Stimulated activated CD8-positive, alpha-beta memory T cell treated with anti-CD3 and anti-CD28 coated beads, Interleukin-4, amount 100 ng/mL, for 1 hour (primary cell): ENCODE measurements around the gene NCKAP5L.
"Not testable (repeated sequence)": the region's sequence is repeated elsewhere in the genome, so short reads cannot be mapped to it uniquely, and the experiment has no call there.

Experiments
- DNase-seq, 2 donors: peaks; one replicate each; pipeline ENCODE4 v3.0.0-alpha.2; 2020; ENCODE audit warnings: low read depth in 2 of 2, low spot score in 1 of 2

Gene NCKAP5L

GRCh38 chr12:49866859-49867569 lies 38.8 kb upstream of the NCKAP5L start:
- DNase-seq: peak; percentile 44 to 51

- DNase-seq: no peak
These were observed 37.5 kb upstream of the NCKAP5L start for GRCh38 chr12:49865782-49866135.

GRCh38 chr12:49865109-49865781 lies 37.0 kb upstream of the NCKAP5L start:
- no peak for DNase-seq

GRCh38 chr12:49864798-49865090 lies 36.5 kb upstream of the NCKAP5L start:
- no peak for DNase-seq

- DNase-seq: no peak
These were observed 36.0 kb upstream of the NCKAP5L start for GRCh38 chr12:49863946-49864797.

- not testable (repeated sequence) for DNase-seq
These were observed 32.7 kb upstream of the NCKAP5L start for GRCh38 chr12:49860921-49861320.

GRCh38 chr12:49855890-49856289 lies 27.7 kb upstream of the NCKAP5L start:
- not testable (repeated sequence) for DNase-seq

- DNase-seq: no peak
These were observed 26.8 kb upstream of the NCKAP5L start for GRCh38 chr12:49854976-49855375.

- no peak for DNase-seq
These were observed 25.5 kb upstream of the NCKAP5L start for GRCh38 chr12:49853671-49854070.

- DNase-seq: no peak
These were observed 18.9 kb upstream of the NCKAP5L start for GRCh38 chr12:49847161-49847560.

- no peak for DNase-seq
These were observed 17.8 kb upstream of the NCKAP5L start for GRCh38 chr12:49846032-49846431.

GRCh38 chr12:49843876-49844437 lies 15.7 kb upstream of the NCKAP5L start:
- DNase-seq: no peak

GRCh38 chr12:49843411-49843810 lies 15.2 kb upstream of the NCKAP5L start:
- no peak for DNase-seq

- peak; percentile 82 to 84 for DNase-seq
These were observed 14.5 kb upstream of the NCKAP5L start, which contains the start of gene BCDIN3D for GRCh38 chr12:49842519-49843352. Gene BCDIN3D (minus strand): TSS chr12:49843106. CDS start chr12:49843087, 19 bp downstream.

- DNase-seq: no peak
These were observed 10.9 kb upstream of the NCKAP5L start for GRCh38 chr12:49838973-49839633.

- no peak for DNase-seq
These were observed 4.7 kb upstream of the NCKAP5L start for GRCh38 chr12:49832836-49833421.

GRCh38 chr12:49831717-49832116 lies 3.5 kb upstream of the NCKAP5L start:
- DNase-seq: no peak

GRCh38 chr12:49827401-49828099 lies 663 bp downstream of the NCKAP5L start:
- peak in 1 of 2 donors; percentile 21 for DNase-seq

- DNase-seq: no peak
These were observed 1.2 kb downstream of the NCKAP5L start for GRCh38 chr12:49827051-49827400.
